Natural killer cell treated with Interleukin-12 subunit alpha and Interleukin-12 subunit beta and Interleukin-15 and Interleukin-18, amount 100 ng/mL, for 72 hours (primary cell): Measurements from ENCODE around the gene TIPIN. TPM values are rescaled to one million over a fixed set of nuclear protein-coding genes. Genes with fewer than 3 reads are reported as not detected.
A peak's percentile ranks its signal among the peaks of the same experiment; 100 is the strongest.
"Not testable (repeated sequence)": the region's sequence is repeated elsewhere in the genome, so short reads cannot be mapped to it uniquely, and the experiment has no call there.

Experiments used
- ATAC-seq, 2 donors: fragments of 150-1000 bp; cut with Tn5 transposase in 1 of 2; sonication (Bioruptor Pico), chemical (Tn5 transposase) in 1 of 2; 2 replicates each; pipeline ENCODE4 v1.10.0; 2021
- DNase-seq: peaks from one replicate; pipeline ENCODE4 v3.0.0; 2022; ENCODE audit warnings: low spot score
- H3K27ac Mint-ChIP-seq, 2 donors: 1 replicate in 1 of 2; 2 replicates in 1 of 2; pipeline ENCODE4 v1.8.0; 2022; ENCODE audit warnings: mixed read lengths in 2 of 2, mild to moderate bottlenecking in 1 of 2, moderate library complexity in 1 of 2
- H3K27me3 Mint-ChIP-seq, 2 donors: 1 replicate in 1 of 2; 2 replicates in 1 of 2; pipeline ENCODE4 v1.8.0; 2022; ENCODE audit warnings: mixed read lengths in 2 of 2
- H3K36me3 Mint-ChIP-seq: one replicate; pipeline ENCODE4 v1.8.0; 2022; ENCODE audit warnings: mixed read lengths
- H3K4me1 Mint-ChIP-seq, 2 donors: 1 replicate in 1 of 2; 2 replicates in 1 of 2; pipeline ENCODE4 v1.8.0; 2022; ENCODE audit warnings: low read depth in 2 of 2, mixed read lengths in 2 of 2, mild to moderate bottlenecking in 1 of 2
- H3K4me3 Mint-ChIP-seq: one replicate; pipeline ENCODE4 v1.8.0; 2022; ENCODE audit warnings: mixed read lengths
- H3K9me3 Mint-ChIP-seq: 2 replicates; pipeline ENCODE4 v1.8.0; 2022; ENCODE audit warnings: mixed read lengths
- total RNA-seq, 2 donors: library from RNA; stranded (reverse); gene quantifications; one replicate each; pipeline ENCODE4 v1.2.3, GENCODE V29; 2022

The TIPIN gene
- total RNA-seq, 2 donors from 2014 or later: 28.4 to 56.3 TPM

- H3K27me3 Mint-ChIP-seq: no peaks in the 10 kb centered on the region
- no peaks in the 10 kb centered on the region for H3K4me1 Mint-ChIP-seq
- H3K27ac Mint-ChIP-seq: no peak overlapping the region
- no peak overlapping the region for H3K4me3 Mint-ChIP-seq
- no peaks in the 10 kb centered on the region for H3K9me3 Mint-ChIP-seq
- no peak for ATAC-seq
- H3K36me3 Mint-ChIP-seq: no peaks in the 10 kb centered on the region
- DNase-seq: no peak
Measured at GRCh38 chr15:66362776-66363175, 6.3 kb upstream of the TIPIN start.

- DNase-seq, ATAC-seq, H3K36me3 Mint-ChIP-seq, H3K27me3 Mint-ChIP-seq, H3K4me3 Mint-ChIP-seq, H3K4me1 Mint-ChIP-seq, H3K27ac Mint-ChIP-seq, H3K9me3 Mint-ChIP-seq: not testable (repeated sequence)
Measured at GRCh38 chr15:66361745-66362460, 5.4 kb upstream of the TIPIN start.

- no peak overlapping the region for H3K4me3 Mint-ChIP-seq
- H3K4me1 Mint-ChIP-seq: peaks cover 16 to 18% of the 10 kb centered on the region in 2 donors
- ATAC-seq (no peak), DNase-seq (no peak)
- no peak overlapping the region for H3K27ac Mint-ChIP-seq
- H3K36me3 Mint-ChIP-seq: no peaks in the 10 kb centered on the region
- H3K27me3 Mint-ChIP-seq: no peaks in the 10 kb centered on the region
- no peaks in the 10 kb centered on the region for H3K9me3 Mint-ChIP-seq
Measured at GRCh38 chr15:66359740-66360139, 3.3 kb upstream of the TIPIN start.

GRCh38 chr15:66356077-66356358, 467 bp downstream of the TIPIN start:
- H3K4me1 Mint-ChIP-seq: peaks cover 24 to 27% of the 10 kb centered on the region in 2 donors
- peak overlapping the region; percentile 97 for H3K4me3 Mint-ChIP-seq
- H3K27me3 Mint-ChIP-seq: no peaks in the 10 kb centered on the region
- H3K9me3 Mint-ChIP-seq: no peaks in the 10 kb centered on the region
- H3K27ac Mint-ChIP-seq: peak overlapping the region; percentile 93 to 96
- DNase-seq: no peak
- H3K36me3 Mint-ChIP-seq: peaks cover 12% of the 10 kb centered on the region
- ATAC-seq: no peak

GRCh38 chr15:66348530-66348929, 8.0 kb downstream of the TIPIN start:
- ATAC-seq, H3K27me3 Mint-ChIP-seq, H3K4me3 Mint-ChIP-seq, DNase-seq, H3K9me3 Mint-ChIP-seq, H3K27ac Mint-ChIP-seq, H3K4me1 Mint-ChIP-seq: not testable (repeated sequence)
- H3K36me3 Mint-ChIP-seq: peaks cover 12% of the 10 kb centered on the region

GRCh38 chr15:66328771-66329170, 27.7 kb downstream of the TIPIN start:
- Mint-ChIP-seq H3K36me3 (peaks cover 15% of the 10 kb centered on the region), H3K27me3 (no peaks in the 10 kb centered on the region), H3K27ac (no peak overlapping the region), H3K4me3 (no peak overlapping the region), H3K4me1 (no peaks in the 10 kb centered on the region), H3K9me3 (no peaks in the 10 kb centered on the region)
- ATAC-seq (no peak), DNase-seq (no peak)

GRCh38 chr15:66327736-66328135, 28.7 kb downstream of the TIPIN start:
- ATAC-seq (no peak), DNase-seq (no peak)
- Mint-ChIP-seq H3K4me1 (no peaks in the 10 kb centered on the region), H3K9me3 (no peaks in the 10 kb centered on the region), H3K27ac (no peak overlapping the region), H3K27me3 (no peaks in the 10 kb centered on the region), H3K36me3 (peaks cover 22% of the 10 kb centered on the region), H3K4me3 (no peak overlapping the region)

GRCh38 chr15:66326051-66326450, 30.4 kb downstream of the TIPIN start:
- peaks cover 22% of the 10 kb centered on the region for H3K36me3 Mint-ChIP-seq
- no peaks in the 10 kb centered on the region for H3K9me3 Mint-ChIP-seq
- no peaks in the 10 kb centered on the region for H3K27me3 Mint-ChIP-seq
- ATAC-seq: no peak
- H3K4me1 Mint-ChIP-seq: no peaks in the 10 kb centered on the region
- no peak overlapping the region for H3K27ac Mint-ChIP-seq
- no peak overlapping the region for H3K4me3 Mint-ChIP-seq
- no peak for DNase-seq

GRCh38 chr15:66323312-66323928, 33.1 kb downstream of the TIPIN start:
- DNase-seq (no peak), ATAC-seq (no peak)
- H3K4me1 Mint-ChIP-seq: no peaks in the 10 kb centered on the region
- H3K27me3 Mint-ChIP-seq: no peaks in the 10 kb centered on the region
- H3K9me3 Mint-ChIP-seq: no peaks in the 10 kb centered on the region
- peaks cover 16% of the 10 kb centered on the region for H3K36me3 Mint-ChIP-seq
- H3K4me3 Mint-ChIP-seq: no peak overlapping the region
- H3K27ac Mint-ChIP-seq: peak overlapping the region in 1 of 2 donors; percentile 5

GRCh38 chr15:66312144-66312543, 44.3 kb downstream of the TIPIN start:
- DNase-seq (no peak), ATAC-seq (no peak)
- Mint-ChIP-seq H3K27ac (no peak overlapping the region), H3K4me3 (no peak overlapping the region), H3K4me1 (no peaks in the 10 kb centered on the region), H3K9me3 (no peaks in the 10 kb centered on the region), H3K36me3 (peaks cover 22% of the 10 kb centered on the region), H3K27me3 (no peaks in the 10 kb centered on the region)

GRCh38 chr15:66310786-66311185, 45.7 kb downstream of the TIPIN start:
- no peaks in the 10 kb centered on the region for H3K9me3 Mint-ChIP-seq
- H3K27me3 Mint-ChIP-seq: no peaks in the 10 kb centered on the region
- no peak overlapping the region for H3K4me3 Mint-ChIP-seq
- no peak for ATAC-seq
- H3K36me3 Mint-ChIP-seq: peaks cover 17% of the 10 kb centered on the region
- no peak for DNase-seq
- H3K27ac Mint-ChIP-seq: no peak overlapping the region
- no peaks in the 10 kb centered on the region for H3K4me1 Mint-ChIP-seq

- peaks cover 17% of the 10 kb centered on the region for H3K36me3 Mint-ChIP-seq
- H3K27ac Mint-ChIP-seq: no peak overlapping the region
- ATAC-seq (no peak), DNase-seq (no peak)
- H3K27me3 Mint-ChIP-seq: no peaks in the 10 kb centered on the region
- no peak overlapping the region for H3K4me3 Mint-ChIP-seq
- no peaks in the 10 kb centered on the region for H3K9me3 Mint-ChIP-seq
- no peaks in the 10 kb centered on the region for H3K4me1 Mint-ChIP-seq
Measured at GRCh38 chr15:66309828-66310227, 46.7 kb downstream of the TIPIN start.

GRCh38 chr15:66308531-66308930, 48.0 kb downstream of the TIPIN start:
- no peak overlapping the region for H3K4me3 Mint-ChIP-seq
- peaks cover 17% of the 10 kb centered on the region for H3K36me3 Mint-ChIP-seq
- H3K9me3 Mint-ChIP-seq: no peaks in the 10 kb centered on the region

GRCh38 chr15:66306381-66306780, 50.1 kb downstream of the TIPIN start:
- no peak for DNase-seq
- Mint-ChIP-seq H3K4me3 (no peak overlapping the region), H3K9me3 (no peaks in the 10 kb centered on the region), H3K27me3 (no peaks in the 10 kb centered on the region), H3K4me1 (peaks cover 10% of the 10 kb centered on the region in 2 donors), H3K27ac (no peak overlapping the region), H3K36me3 (peaks cover 15% of the 10 kb centered on the region)
- no peak for ATAC-seq

More at GRCh38 chr15:66308531-66308930, 48.0 kb downstream of the TIPIN start:
- ATAC-seq (no peak), DNase-seq (no peak)
- H3K27me3 Mint-ChIP-seq: no peaks in the 10 kb centered on the region
- H3K27ac Mint-ChIP-seq: no peak overlapping the region
- H3K4me1 Mint-ChIP-seq: no peaks in the 10 kb centered on the region

GRCh38 chr15:66304425-66304824, 52.1 kb downstream of the TIPIN start:
- H3K9me3 Mint-ChIP-seq, DNase-seq, H3K27ac Mint-ChIP-seq, H3K27me3 Mint-ChIP-seq, H3K4me3 Mint-ChIP-seq, ATAC-seq, H3K36me3 Mint-ChIP-seq: not testable (repeated sequence)
- H3K4me1 Mint-ChIP-seq: peaks cover 10% of the 10 kb centered on the region in 2 donors
